NCI-H2029 treated with DMSO at 0.1 percent for 48 hours (cell line): ENCODE data around the gene HDAC2.
"Not testable (repeated sequence)": the region's sequence is repeated elsewhere in the genome, so short reads cannot be mapped to it uniquely, and the experiment has no call there.

Experiments used
- DNase-seq: peaks from one replicate; lab custom pipeline; 2025; lab: John Stamatoyannopoulos, UW

HDAC2 gene

GRCh38 chr6:113971741-113972140 is 793 bp upstream of the HDAC2 start:
- peak; percentile 52 for DNase-seq

GRCh38 chr6:113969888-113970804 is 802 bp downstream of the HDAC2 start:
- peak; percentile 71 for DNase-seq

DNA sequence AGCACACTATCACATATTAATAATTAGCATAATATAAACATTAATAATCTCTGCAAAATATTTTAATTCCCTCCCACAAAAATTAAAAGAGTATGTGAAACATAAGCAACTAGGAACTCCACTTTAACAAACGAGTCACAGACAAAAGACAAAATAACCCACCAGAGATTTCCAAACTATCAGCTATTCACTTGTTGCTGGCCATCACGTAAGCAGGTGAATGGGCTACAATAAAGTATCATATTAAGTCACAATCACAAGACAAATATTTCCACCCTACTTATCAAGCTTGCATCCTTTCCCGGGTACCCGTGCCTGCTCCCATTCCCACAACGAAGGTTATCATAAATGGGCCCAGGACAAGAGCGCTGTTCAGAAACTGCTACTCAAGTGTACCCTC is 2.5 kb downstream of the HDAC2 start:
- DNase-seq, result no peak

DNA sequence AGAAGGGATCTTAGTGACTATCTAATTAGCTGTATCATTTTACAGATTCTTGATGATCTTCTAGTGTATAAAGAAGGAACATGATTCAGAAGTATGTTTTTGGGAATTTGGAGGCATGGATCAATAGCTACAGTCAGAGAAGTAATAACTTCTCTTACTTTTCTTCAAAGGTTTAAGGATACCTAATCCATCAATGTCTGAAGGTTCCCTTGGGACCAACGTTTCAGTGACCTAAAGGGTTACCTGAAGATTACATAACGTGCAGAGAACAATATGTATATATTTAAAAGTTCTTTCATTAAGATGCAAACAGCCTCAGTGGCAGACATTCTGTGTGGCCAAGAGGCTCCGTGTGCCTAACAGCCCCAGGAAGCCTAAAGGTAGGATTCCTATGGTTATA is 3.2 kb downstream of the HDAC2 start:
- DNase-seq, result no peak

GRCh38 chr6:113960795-113961194 is 10.2 kb downstream of the HDAC2 start:
- no peak for DNase-seq

DNA sequence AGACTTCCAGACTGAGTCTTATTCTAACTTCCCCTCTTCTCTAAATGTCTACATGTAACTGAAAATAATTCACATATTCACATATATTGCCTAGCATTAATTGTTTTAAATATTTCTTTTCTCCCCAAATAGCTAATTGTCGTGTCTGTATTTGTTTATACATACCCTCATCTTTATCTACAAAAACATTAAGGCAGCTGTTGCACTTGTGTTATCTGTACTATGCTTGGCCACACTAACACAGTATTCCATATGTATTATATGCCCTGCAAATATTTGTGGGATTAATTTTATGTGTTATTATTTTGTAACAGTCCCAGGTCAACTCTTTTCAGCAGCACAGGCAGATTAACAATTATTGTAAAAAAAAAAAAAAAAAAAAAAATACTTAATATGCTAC is 11.7 kb downstream of the HDAC2 start:
- no peak for DNase-seq

DNA sequence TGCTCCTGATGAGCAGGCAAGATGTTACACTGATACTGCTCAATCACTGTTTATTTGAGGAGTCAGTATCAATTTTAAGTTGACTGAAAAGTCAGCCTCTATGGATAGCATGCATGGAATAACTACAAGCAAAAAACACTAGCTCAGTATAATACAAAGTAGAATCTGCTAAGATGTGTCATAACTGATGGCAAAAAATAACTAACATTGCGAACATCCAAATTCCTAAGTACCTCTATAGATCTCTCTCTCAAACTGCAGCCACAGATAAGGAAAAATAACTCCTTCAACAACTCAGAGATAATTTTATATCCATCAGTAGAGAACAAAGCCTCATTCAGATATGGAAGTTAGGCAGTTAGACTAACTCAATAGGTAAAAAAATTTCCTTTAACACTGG is 16.3 kb downstream of the HDAC2 start:
- DNase-seq, result no peak

GRCh38 chr6:113953346-113953745 is 17.6 kb downstream of the HDAC2 start:
- no peak for DNase-seq

GRCh38 chr6:113949499-113949898 is 21.4 kb downstream of the HDAC2 start:
- no peak for DNase-seq

- no peak for DNase-seq
Measured at GRCh38 chr6:113944701-113945100, 26.2 kb downstream of the HDAC2 start.

- no peak for DNase-seq
Measured at GRCh38 chr6:113939825-113940224, 31.1 kb downstream of the HDAC2 start.

- peak; percentile 59 for DNase-seq
Measured at GRCh38 chr6:113936093-113936934, 34.6 kb downstream of the HDAC2 start.

DNA sequence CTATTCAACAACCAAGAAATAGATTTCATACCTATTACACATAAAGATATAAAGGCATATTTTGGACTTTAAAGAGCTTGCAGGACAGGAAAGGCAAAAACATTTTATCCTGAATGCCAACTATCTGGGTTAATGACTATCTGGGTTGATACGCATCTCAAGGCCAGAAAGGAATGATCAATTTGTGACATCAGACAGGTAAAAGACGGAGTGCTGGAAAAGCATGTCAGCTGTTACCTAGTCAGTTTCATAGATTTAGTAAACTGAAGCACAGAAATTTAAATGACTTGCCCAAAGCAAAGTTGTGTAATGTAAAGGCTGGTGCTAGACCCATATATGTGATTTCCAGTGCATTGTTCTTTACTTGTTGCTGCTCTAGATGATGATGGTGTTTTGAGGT is 36.8 kb downstream of the HDAC2 start:
- DNase-seq, result no peak

GRCh38 chr6:113931907-113932306 is 39.0 kb downstream of the HDAC2 start:
- not testable (repeated sequence) for DNase-seq

DNA sequence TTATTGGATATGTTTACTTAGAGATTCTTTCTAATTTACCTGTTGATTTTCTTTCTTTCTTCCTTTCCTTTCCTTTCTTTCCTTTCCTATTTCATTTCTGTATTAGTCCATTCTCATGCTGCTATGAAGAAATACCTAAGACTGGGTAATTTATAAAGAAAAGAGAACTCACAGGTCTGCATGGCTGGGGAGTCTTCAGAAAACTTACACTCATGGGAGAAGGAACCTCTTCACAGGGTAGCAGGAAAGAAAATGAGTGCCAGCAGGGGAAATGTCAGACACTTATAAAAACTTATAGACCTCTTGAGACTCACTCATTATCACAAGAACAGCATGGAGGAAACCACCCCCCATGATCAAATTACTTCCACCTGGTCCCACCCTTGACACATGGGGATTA is 40.8 kb downstream of the HDAC2 start:
- DNase-seq, result no peak

DNA sequence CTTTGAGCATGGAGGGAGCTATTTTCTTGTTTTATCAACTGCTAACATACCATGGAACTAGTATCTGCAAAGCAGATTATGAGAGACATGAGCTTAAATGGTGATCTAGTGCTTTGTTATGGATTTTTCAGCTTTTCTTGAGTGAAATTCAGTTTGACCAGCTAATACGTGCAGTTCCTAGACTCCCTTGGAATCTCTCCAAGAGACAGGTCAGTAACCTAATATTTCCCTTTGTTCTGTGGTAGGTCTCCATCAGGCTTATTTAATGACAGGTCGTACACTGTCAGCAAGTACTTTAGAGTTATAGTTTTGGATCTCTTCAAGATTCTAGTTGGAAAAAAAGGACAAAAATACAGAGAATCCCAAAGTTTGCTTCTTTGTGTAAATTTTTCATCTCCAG is 43.9 kb downstream of the HDAC2 start:
- DNase-seq, result no peak

- no peak for DNase-seq
Measured at GRCh38 chr6:113925378-113925777, 45.6 kb downstream of the HDAC2 start.

DNA sequence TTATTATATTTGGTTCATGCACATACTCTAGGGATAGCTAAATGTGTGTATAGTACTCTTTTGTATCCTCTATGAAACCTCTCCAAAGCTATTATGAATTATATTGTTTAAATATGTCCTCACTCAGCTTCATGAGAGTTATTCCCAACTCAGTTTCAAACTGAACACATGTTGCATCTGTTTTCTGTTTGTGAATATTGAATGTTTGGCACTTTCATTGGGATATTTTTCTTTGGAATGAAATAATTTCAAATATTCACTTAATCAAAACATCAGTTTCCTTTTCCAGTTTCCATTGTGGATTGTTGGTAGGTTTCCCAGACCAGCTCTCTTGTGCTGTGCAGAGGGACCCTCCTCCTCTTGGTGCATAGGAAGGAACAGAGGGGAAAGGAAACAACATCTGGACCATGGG is 46.6 kb downstream of the HDAC2 start:
- no peak for DNase-seq

DNA sequence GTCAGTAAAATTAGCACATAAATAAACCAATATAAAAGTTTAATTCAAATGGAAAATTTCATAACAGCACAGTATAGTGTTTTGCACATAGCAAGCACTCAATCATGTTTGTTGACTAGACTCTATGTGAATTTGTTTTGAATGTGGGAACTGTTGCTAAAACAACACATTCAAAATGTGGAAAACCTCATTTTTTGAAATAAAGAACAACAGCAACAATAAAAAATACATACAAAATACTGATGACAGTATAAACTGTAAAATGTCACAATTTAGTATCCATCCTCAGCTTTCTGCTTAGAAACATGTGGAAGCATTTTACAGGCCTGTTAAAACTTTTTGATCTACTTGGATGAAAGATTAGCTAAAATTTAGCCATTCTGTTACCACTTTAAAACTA is 47.4 kb downstream of the HDAC2 start:
- DNase-seq, result no peak

DNA sequence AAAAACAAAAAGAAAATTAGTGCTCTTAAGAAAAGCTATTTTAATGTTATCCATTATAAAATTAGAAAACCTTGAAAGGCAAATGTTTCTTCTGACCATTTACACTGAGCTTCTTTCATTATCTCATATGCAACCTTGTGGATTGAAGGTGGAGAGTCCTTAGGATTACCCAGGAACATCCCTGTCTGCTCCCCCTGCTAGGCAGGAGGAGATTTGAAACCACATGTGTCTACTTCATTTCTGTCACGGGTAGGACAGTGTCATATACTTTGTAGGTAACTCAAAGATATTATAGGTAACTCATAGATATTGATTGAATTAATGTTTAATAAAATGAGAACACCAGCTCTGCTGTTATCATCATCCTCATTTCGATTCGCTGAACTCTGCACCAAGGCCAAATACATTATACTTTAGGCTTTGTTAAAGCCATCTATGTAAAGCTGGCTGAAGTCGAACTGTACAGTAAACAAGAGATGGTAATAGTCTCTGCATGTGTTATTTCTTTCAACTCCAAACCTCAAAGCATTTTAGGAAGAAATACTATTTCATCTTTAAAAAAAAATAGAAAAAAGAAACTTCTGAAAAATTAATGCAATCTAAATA is 49.5 kb downstream of the HDAC2 start:
- no peak for DNase-seq

DNA sequence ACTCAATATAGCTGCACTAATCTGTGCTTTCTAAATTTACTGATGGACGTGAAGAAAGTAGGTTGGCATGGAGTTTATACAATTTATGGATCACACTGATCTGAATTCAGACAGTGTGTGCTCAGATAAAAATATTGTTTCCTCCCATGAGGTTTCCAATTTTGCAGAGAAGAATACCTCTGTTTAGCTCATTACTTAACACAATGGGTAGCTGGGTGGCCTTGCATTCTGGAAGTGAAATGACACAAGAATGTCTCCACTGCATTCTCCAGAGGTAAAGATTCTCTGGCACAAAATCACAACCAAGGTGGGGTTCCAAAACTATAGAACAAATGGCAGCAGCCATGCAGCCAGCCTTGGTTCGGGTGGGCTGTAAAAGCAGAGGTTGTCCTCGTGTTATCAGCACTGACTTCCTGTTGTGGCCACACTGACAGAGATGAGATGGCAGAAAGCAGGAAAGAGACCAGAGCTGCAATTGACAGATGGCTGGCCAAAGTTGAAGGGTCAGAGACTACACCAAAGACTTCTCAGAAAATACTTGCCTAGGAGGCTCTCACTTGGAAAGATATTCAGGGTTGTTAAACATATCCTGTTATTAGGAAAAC is 50.2 kb downstream of the HDAC2 start:
- DNase-seq, result no peak

GRCh38 chr6:113910285-113910684 is 60.7 kb downstream of the HDAC2 start:
- DNase-seq, result not testable (repeated sequence)
